ENCODE results near the gene ANKRD63. TPM values are rescaled to one million over a fixed set of nuclear protein-coding genes. Genes with fewer than 3 reads are reported as not detected.

Gene ANKRD63
- total RNA-seq, 1 experiment from 2014 or later: 1.2 TPM

- Mint-ChIP-seq H3K36me3 (no peaks in the 10 kb centered on the region), H3K9me3 (no peaks in the 10 kb centered on the region), H3K4me3 (no peak overlapping the region), H3K4me1 (peaks cover 27% of the 10 kb centered on the region), H3K27me3 (ENCODE audit: low read depth) (peaks cover 42% of the 10 kb centered on the region), H3K27ac (no peak overlapping the region)
- ChIA-PET POLR2A (interaction anchor here (1.0 kb wide), 1 partner anchor 8 kb away, joined by 3 read pairs; no protein-coding TSS in a partner anchor), CTCF (interaction anchor here (0.6 to 13.0 kb wide), 6 partner anchors 13 to 160 kb away, joined by 3 to 341 read pairs (median 6); partner anchors contain the start of genes INAFM2 and PLCB2)
- no peak for ATAC-seq
- DNase-seq (ENCODE audit: low spot score): no peak
- no peak for TF ChIP-seq USF2 (CRISPR knock-in tag; IDR thresholded peaks at IDR 0.05)
Measured at GRCh38 chr15:40293006-40293405, 10.1 kb upstream of the ANKRD63 start.

GRCh38 chr15:40292246-40292645 is 9.4 kb upstream of the ANKRD63 start:
- CTCF ChIA-PET: interaction anchor here (1.6 to 13.0 kb wide), 7 partner anchors 9 to 53 kb away, joined by 6 to 341 read pairs (median 15); partner anchors contain the start of genes ANKRD63 and PLCB2
- no peaks in the 10 kb centered on the region for H3K36me3 Mint-ChIP-seq
- DNase-seq (ENCODE audit: low spot score): no peak
- H3K4me3 Mint-ChIP-seq: no peak overlapping the region
- no peaks in the 10 kb centered on the region for H3K9me3 Mint-ChIP-seq
- H3K27ac Mint-ChIP-seq: no peak overlapping the region
- peaks cover 27% of the 10 kb centered on the region for H3K4me1 Mint-ChIP-seq
- H3K27me3 Mint-ChIP-seq (ENCODE audit: low read depth): peaks cover 42% of the 10 kb centered on the region
- POLR2A ChIA-PET: interaction anchor here (1.4 kb wide), 1 partner anchor 131 kb away, joined by 4 read pairs; the partner anchor contains the start of gene BUB1B
- ATAC-seq: no peak
- no peak for TF ChIP-seq TCF7 (CRISPR knock-in tag; IDR thresholded peaks at IDR 0.05; ENCODE audit: low read depth)
- no peak for TF ChIP-seq IRF2 (CRISPR knock-in tag; IDR thresholded peaks at IDR 0.05; ENCODE audit: borderline replicate concordance, low read depth)
- TF ChIP-seq AFF4 (CRISPR knock-in tag; IDR thresholded peaks at IDR 0.05; ENCODE audit: borderline replicate concordance): no peak
- TF ChIP-seq ZNF138 (CRISPR knock-in tag; conservative IDR thresholded peaks at IDR 0.05): no peak
- TF ChIP-seq FOXP4 (CRISPR knock-in tag; IDR thresholded peaks at IDR 0.05): no peak
- TF ChIP-seq RORB (CRISPR knock-in tag; IDR thresholded peaks at IDR 0.05): no peak
- no peak for TF ChIP-seq NFATC4 (CRISPR knock-in tag; IDR thresholded peaks at IDR 0.05)
- TF ChIP-seq CDX4 (CRISPR knock-in tag; IDR thresholded peaks at IDR 0.05; ENCODE audit: borderline replicate concordance): no peak
- TF ChIP-seq PRDM15 (CRISPR knock-in tag; IDR thresholded peaks at IDR 0.05): no peak
- no peak for TF ChIP-seq E2F4 (CRISPR knock-in tag; IDR thresholded peaks at IDR 0.05; ENCODE audit: borderline replicate concordance, low read depth)
- no peak for TF ChIP-seq FOXK1 (CRISPR knock-in tag; IDR thresholded peaks at IDR 0.05)
- no peak for TF ChIP-seq MAX (CRISPR knock-in tag; IDR thresholded peaks at IDR 0.05)
- TF ChIP-seq PREB (CRISPR knock-in tag; IDR thresholded peaks at IDR 0.05; ENCODE audit: borderline replicate concordance): no peak
- TF ChIP-seq STAT6 (CRISPR knock-in tag; conservative IDR thresholded peaks at IDR 0.05; ENCODE audit: low read depth): no peak
